HG03432 (cell line): ENCODE measurements around the gene R3HDM2.
"Not testable (repeated sequence)": the region's sequence is repeated elsewhere in the genome, so short reads cannot be mapped to it uniquely, and the experiment has no call there.

Source experiments
- ATAC-seq: cut with Tn5 transposase; IDR thresholded peaks from one replicate; pipeline ENCODE4 v1.9.1; 2021; ENCODE audit warnings: mild to moderate bottlenecking, moderate library complexity; ENCODE audit not compliant: unreplicated experiment

Gene R3HDM2

GRCh38 chr12:57429473-57430111 is 1.3 kb downstream of the R3HDM2 start:
- ATAC-seq, result no peak

DNA sequence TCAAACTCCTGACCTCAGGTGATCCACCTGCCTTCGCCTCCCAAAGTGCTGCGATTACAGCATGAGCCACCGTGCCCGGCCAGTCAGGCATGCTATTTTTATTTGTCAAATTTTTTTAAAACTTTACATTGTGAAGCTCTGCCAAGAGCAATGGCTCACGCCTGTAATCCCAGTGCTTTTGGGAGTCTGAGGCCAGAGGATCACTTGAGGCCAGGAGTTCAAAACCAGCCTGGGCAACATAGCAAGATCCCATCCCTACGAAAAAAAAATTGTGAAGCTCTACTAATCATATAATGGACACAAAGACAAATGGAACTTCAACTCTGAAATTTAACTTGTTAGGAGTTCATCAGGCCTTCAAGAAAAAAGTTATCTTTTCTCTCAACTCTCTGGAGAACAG is 1.9 kb downstream of the R3HDM2 start:
- no peak for ATAC-seq

DNA sequence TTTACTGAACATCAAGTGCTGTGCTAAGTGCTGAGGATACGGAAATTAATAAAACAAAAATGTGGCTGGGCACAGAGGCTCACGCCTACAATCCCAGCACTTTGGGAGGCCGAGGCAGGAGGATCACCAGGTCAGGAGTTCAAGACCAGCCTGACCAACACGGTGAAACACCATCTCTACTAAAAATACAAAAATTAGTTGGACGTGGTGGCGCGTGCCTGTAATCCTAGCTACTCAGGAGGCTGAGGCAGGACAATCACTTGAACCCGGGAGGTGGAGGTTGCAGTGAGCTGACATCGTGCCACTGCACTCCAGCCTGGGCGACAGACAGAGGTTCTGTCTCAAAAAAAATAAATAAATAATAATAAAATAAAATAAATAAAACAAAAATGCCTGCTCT is 3.9 kb downstream of the R3HDM2 start:
- ATAC-seq, result not testable (repeated sequence)

DNA sequence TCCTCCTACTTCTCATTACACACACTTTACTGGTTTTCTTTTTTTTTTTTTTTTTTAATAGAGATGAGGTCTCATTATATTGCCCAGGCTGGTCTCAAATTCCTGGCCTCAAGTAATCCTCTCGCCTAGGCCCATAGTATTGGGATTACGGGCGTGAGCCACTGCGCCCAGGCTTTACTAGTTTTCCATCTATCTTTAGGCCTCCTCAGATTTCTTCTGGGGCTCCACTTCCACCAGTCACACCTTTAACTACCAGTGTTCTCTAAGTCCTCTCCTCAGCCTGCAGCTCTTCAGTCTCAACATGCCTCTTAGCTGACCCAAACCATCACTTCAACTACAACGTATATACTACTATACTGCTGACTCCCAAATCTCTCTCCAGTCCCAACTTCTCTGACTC is 10.4 kb downstream of the R3HDM2 start:
- no peak for ATAC-seq

GRCh38 chr12:57419495-57419894 is 11.3 kb downstream of the R3HDM2 start:
- ATAC-seq, result no peak

DNA sequence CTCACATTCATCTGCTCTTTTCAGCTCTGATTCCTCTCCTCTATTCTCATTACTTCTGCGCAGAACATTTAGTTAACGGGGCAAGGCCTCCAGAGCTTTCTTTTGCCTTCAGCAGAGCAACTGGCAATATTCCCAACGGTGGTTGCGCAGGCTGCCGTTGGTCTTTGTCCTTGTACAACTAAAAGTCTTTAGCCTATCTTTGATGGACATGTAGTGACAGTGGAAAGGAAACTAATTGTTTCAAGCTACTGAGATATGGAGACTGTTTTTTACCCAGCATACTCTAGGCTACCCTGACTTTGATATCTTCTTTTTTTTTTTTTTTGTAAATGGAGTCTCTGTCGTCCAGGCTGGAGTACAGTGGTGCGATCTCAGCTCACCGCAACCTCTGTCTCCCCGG is 12.6 kb downstream of the R3HDM2 start:
- ATAC-seq, result no peak

DNA sequence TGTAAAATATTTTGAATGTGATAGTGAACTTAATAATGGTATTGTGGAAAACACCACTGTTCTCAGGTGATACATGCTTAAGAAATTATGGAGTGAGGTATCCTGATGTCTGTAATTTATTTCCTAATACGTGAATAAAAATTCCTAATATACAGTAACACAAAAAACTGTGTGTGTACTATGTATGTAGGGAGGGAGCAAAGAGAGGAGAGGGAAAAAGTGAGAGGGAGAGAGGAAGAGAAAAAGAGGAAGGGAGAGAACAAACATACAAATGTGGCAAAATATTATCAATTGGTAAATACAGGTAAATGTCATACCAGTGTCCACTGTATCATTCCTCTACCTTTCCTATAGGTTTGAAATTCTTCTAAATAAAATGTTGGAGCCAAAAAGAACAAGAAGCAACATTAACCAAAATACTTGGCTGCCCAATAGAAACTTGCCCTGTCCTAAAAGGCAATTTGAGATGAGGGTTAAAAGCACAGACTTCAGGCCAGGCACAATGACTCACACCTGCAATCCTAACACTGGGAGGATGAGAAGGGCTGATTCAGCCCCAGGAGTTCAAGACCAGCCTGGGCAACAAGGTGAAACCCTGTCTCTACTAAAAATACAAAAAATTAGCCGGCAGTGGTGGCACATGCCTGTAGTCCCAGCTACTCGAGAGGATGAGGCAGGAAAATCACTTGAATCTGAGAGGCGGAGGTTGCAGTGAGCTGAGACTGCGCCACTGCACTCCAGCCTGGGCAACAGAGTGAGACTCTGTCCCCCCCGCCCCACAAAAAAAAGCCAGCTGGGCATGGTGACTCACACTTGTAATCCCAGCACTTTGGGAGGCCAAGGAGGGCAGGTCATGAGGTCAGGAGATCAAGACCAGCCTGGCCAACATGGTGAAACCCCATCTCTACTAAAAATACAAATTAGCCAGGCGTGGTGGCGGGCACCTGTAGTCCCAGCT is 14.5 kb downstream of the R3HDM2 start:
- no peak for ATAC-seq

DNA sequence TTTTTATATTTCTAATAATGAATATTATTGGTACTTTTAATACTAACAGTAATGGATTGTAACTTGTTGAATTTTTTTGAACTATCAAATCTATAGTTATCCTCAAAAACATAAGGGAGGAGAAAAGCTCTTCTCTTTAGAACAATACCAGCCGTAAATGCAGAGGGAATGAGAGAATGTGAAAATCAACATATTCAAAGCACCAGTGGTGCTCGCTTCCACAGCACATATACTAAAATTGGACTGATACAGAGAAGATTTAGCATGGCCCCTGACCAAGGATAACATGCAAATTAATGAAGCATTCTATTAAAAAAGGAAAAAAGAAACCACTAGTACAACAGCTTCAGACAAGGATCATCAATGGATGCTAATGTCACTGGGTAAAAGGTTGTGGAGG is 15.8 kb downstream of the R3HDM2 start:
- no peak for ATAC-seq

- ATAC-seq, result not testable (repeated sequence)
Observed at GRCh38 chr12:57414160-57414559, 16.7 kb downstream of the R3HDM2 start.

DNA sequence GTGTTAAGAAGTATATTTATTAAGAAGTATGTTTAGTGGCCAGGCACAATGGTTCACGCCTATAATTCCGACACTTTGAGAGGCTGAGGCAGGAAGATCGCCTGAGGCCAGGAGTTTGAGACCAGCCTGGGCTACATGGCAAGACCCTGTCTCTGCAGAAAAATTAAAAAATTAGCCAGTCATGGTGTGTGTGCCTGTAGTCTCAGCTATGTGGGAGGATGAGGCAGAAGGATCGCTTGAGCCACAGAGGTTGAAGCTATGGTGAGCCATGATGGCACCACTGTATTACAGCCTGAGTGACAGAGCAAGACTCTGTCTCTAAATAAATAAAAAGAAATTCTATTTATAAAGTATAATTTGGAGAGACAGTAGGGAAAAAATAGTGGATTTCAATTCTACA is 20.3 kb downstream of the R3HDM2 start:
- no peak for ATAC-seq

GRCh38 chr12:57404966-57405640 is 25.7 kb downstream of the R3HDM2 start:
- ATAC-seq, result no peak

DNA sequence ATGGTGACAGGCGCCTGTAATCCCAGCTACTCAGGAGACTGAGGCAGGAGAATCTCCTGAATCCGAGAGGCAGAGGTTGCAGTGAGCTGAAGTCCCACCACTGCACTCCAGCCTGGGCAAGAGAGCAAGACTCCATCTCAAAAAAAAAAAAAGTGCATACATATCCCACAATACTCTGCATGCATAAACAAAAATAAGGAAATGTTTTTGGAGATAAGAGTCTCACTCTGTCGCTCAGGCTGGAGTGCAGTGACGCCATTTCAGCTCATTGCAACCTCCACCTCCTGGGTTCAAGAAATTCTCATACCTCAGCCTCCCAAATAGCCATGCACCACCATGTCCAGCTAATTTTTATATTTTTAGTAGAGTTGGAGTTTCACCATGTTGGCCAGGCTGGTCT is 28.7 kb downstream of the R3HDM2 start:
- not testable (repeated sequence) for ATAC-seq

DNA sequence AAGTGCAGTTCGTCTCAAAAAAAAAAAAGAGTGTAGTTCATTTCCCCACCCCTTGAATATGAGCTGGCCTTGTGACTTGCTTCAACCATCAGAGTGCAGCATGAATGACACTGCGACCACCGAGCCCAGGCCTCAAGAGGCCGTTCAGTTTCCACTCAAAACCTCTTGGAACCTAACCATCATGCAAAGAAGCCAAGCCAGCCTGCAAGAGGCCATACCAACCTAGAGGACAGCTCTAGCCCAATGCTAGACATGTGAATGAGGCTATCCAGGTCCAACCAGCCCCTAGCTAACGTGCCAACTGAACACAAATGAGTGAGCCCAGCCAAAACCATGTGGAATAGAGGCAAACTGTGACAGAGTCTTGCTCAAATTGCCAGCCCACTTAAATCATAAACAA is 29.7 kb downstream of the R3HDM2 start:
- no peak for ATAC-seq

GRCh38 chr12:57399718-57400463 is 31.0 kb downstream of the R3HDM2 start:
- ATAC-seq, result not testable (repeated sequence)

DNA sequence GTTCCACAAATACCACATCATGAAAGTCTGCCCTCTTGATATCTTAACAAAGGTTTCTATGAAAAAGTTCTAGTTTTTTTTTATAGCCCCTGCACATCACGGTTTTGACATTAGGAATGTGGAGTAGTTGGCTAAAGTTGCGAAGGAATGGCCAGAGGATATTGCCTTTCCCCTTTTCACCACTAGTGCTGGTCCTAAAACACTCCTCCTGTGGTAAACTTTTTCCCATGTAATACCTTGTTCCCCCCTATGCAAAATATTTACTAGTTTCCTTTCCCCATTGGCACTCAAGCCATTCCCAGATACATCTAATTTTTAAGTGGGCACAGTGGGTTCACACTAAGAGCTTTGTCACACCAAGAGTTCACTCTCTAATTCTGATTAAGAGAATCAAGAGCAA is 33.4 kb downstream of the R3HDM2 start:
- no peak for ATAC-seq

- no peak for ATAC-seq
Observed at GRCh38 chr12:57395121-57395520, 35.7 kb downstream of the R3HDM2 start.

GRCh38 chr12:57390174-57390573 is 40.7 kb downstream of the R3HDM2 start:
- ATAC-seq, result no peak

GRCh38 chr12:57389033-57389432 is 41.8 kb downstream of the R3HDM2 start:
- ATAC-seq, result no peak

- ATAC-seq, result no peak
Observed at GRCh38 chr12:57388425-57388824, 42.4 kb downstream of the R3HDM2 start.

GRCh38 chr12:57386187-57386720 is 44.6 kb downstream of the R3HDM2 start:
- no peak for ATAC-seq

- no peak for ATAC-seq
Observed at GRCh38 chr12:57385586-57385985, 45.3 kb downstream of the R3HDM2 start.
